NCI-H1694 treated with DMSO at 0.1 percent for 48 hours (cell line): ENCODE data around the gene PHLDB2.

ENCODE experiments used
- DNase-seq: peaks from one replicate; lab custom pipeline; 2025; lab: John Stamatoyannopoulos, UW

PHLDB2 gene

GRCh38 chr3:111999484-112000324 is 140.6 kb downstream of the PHLDB2 start:
- DNase-seq, result peak; percentile 47

- no peak for DNase-seq
Measured at GRCh38 chr3:112000367-112000771, 141.3 kb downstream of the PHLDB2 start.

GRCh38 chr3:112000966-112001365 is 141.9 kb downstream of the PHLDB2 start:
- no peak for DNase-seq

GRCh38 chr3:112001526-112001925 is 142.5 kb downstream of the PHLDB2 start:
- DNase-seq, result no peak

GRCh38 chr3:112002096-112002971 is 143.3 kb downstream of the PHLDB2 start:
- DNase-seq, result no peak

DNA sequence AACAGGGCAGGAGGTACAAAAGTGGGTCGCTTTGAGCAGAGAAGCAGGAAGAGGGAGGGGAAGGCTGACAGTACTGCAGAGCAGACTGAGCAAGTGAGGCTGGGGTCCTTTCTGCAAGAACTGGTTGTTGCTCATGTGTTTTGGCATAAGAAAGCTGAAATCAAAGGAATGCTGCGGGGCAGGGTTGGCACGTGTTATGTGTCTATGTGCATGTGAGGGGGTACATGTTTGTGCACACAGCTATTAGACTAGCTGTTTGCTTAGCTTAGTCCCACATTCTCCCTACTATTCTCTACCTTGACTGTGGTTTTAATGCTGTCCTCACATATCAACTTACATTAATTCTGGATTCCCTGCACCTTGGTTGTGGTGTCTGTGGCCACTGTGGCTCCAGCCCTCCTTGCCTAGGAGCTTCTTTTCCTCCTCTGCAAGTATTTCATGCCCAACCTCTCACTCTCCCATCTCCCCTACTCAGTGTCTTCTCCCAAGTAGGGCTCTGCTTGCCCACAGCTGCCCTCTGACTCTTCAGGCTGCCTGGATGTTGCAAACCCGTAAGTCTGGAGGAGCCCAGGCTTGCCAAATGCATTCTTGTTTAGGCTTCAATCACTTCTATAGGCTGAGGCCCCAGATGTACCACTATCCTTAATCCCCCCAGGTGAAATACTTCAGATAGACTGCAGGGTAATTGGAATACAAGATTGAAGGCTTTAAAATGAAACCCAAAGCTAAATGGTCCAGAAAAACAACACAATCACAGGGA is 144.4 kb downstream of the PHLDB2 start:
- no peak for DNase-seq

- DNase-seq, result no peak
Measured at GRCh38 chr3:112004187-112004586, 145.1 kb downstream of the PHLDB2 start.

DNA sequence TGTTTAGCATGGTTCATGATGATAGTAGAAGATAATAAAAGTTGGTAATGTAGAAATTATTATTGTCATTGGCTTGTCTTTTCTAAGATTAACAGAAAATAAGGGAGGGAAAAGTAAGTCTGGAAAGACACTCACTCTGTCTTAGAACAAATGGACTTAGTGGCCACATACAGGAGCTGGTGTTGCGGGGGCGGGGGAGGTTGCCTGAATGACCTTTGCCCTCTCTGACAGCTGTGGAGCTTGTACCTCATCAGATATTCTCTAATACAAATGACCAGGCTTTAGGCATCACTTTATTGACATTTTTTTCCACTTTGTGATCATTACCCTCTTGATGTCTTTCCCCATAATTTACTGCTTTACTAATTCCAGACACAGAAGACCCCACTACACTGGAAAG is 145.6 kb downstream of the PHLDB2 start:
- no peak for DNase-seq

DNA sequence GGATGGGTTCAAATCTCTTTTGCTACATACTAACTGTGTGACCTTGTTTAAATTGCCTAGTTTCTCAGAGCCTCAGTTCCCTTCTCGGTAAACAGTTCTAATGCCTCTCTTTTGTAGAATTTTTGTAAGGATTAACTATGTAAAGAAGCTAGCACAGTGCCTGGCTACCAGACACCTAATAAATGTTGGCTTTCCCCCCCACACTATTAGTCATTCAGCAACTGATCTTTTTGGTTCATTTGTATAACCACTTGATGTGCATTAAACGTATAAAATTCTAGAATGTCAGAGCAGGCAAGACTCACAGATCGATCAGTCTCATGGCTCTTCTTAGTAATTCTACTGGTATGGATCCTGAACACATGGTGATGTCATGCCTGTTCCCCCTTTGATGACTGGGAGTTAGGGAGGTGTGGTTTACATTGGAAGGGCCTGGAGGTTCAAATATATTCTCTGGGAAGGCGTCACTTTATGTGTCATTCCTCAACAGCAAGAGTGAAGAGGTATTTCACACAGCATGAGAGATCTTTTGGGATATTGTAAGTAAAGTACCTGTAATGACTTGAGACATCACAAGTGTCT is 146.1 kb downstream of the PHLDB2 start:
- DNase-seq, result no peak

DNA sequence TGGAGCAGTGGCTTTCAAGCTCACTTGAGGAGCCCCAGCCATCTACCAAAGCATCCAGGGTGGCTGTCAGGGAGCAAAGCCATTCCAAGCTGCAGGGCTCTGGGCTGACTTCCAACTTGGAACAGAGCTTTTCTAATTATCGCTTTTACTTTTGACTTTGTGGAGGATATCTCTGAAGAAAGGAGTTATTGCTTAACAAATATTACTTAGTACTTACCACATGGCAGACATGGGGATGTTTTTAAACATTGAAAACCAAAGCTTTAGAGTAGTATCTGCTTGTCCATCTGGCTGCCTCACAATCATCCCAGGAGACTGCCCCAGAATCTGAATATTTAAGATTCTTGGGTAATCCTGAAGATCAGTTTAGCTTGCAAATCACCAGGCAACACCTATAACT is 148.6 kb downstream of the PHLDB2 start:
- no peak for DNase-seq

DNA sequence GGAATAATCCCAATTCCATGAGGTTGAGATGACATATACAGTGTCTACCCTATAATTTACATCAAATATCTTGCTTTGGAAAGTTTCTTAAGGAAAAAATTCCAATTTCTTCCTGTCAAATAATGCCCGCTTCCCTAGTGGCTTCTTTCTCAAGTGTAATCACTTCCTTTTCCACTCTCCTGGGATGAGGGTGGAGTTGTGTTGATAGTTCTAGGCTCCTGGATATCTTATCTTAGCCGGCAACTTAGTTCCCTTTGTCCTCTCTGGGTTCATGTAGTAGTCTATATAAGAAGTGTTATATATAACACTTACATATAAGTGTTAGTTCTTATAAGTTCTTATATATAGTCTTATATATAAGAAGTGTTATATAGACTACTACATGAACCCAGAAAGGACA is 150.6 kb downstream of the PHLDB2 start:
- DNase-seq, result no peak

GRCh38 chr3:112010636-112011035 is 151.6 kb downstream of the PHLDB2 start:
- peak; percentile 82 for DNase-seq

DNA sequence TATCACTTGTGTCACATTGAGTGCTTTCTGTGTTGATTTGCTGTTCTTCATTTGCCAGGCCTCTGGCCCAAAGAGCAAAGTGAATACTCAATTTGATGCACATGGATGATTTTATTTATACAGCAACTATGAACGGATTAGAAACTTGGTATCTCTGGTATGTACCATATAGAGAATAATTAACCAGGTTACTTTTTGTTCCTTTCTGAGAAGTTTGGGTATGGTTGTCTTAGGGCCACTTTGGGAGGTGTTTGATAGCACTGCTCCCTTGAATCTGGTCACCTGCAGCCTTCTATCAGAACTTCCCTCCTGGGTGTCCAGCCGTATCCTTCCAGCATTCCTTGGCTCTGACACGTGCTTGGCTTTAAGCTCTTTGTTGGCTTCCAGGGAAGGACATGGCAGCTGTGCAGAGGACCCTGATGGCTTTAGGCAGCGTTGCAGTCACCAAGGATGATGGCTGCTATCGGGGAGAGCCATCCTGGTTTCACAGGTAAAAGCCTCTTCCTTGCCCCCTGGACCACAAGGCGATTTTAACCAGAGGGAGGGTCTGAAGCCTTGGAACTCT is 152.4 kb downstream of the PHLDB2 start:
- no peak for DNase-seq

GRCh38 chr3:112012205-112012992 is 153.3 kb downstream of the PHLDB2 start:
- DNase-seq, result peak; percentile 5

DNA sequence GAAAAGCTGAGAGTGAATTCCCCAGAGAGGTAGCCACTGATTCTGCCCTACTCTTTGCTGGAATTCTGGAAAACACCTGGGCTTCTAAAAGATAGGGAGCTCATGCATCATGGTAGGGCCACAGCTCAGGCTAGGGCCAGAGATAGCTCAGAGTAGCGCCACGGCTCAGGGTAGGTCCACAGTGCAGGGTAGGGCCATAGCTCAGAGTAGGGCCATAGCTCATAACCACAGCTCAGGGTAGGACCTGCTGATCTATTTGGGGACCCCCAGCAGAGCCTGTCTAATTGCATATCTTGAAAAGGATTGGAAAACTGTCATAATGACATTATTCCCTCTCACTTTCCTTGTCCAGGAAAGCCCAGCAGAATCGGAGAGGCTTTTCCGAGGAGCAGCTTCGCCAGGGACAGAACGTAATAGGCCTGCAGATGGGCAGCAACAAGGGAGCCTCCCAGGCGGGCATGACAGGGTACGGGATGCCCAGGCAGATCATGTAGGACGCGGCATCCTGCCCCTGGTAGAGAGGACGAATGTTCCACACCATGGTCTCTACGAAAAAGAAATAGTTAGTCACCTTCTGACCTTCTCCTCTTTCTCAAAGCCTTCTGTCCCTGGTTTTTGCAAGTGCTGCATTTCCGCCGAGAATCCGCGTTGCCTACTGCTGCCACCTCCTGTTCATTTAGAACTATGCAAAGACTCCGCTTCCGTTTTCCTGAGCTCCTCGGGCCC is 154.2 kb downstream of the PHLDB2 start:
- no peak for DNase-seq

DNA sequence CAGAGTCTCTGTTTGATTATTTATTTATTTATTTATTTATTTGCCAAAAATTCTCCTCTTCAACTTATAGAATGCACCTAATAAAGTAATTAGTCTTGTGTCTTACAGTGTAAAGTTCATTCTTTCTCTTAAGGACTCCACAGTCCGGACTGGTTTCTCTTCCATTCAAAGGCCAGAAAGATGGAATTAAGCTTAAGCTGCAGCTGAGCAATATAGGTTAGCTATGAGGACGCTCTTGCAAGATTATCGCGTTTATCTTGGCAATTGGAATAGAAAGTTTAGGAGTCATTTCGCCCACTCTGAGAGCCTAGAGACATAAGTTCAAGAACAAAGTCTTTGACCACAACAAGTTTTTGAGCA is 154.7 kb downstream of the PHLDB2 start:
- DNase-seq, result no peak

DNA sequence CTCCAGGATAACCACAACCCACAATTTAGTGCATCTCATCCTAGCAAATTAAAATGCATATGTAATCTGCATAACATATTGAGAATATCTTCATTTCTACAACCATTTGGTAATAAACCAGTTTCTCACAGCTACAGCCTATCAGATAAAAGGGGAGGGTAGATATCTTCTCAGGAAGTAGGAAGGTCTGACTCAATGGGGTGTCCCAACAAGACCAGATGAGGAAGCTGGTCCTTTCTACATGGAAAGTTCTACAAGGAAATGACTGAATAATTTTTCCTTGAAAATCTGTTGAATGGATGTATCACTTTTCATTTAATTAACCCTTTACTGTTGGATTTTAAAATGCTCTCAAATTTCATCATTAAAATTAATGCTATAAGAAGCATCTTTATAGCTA is 158.0 kb downstream of the PHLDB2 start:
- DNase-seq, result no peak

- no peak for DNase-seq
Measured at GRCh38 chr3:112018712-112019111, 159.6 kb downstream of the PHLDB2 start.

DNA sequence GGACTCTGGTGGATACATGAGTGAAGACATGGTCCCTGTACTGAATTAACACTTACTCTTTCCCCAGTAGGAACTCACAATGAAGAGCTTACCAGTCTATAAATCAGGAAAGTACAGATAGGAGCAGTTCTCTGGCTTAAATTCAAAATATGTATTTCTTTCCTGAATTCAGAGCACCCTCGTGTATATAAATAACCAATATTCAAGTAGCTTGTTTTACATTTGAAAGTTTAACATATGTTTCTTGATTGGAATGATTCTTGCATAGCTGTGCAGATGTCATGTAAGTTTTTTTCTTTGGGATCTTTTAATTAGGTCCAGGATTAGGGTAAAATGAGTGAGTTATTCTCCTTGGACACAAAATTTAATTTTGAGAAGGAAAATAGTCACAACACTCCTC is 160.7 kb downstream of the PHLDB2 start:
- DNase-seq, result no peak

- no peak for DNase-seq
Measured at GRCh38 chr3:112020674-112021085, 161.6 kb downstream of the PHLDB2 start.
